ENCODE data around the gene TOB1. TPM values are rescaled to one million over a fixed set of nuclear protein-coding genes. Genes with fewer than 3 reads are reported as not detected.
A peak's percentile ranks its signal among the peaks of the same experiment; 100 is the strongest.

TOB1 gene
- polyA plus RNA-seq, 1 donor (not counting 4 experiments of a cell fraction or from before 2014, with no cell fraction given): 64.4 TPM

DNA sequence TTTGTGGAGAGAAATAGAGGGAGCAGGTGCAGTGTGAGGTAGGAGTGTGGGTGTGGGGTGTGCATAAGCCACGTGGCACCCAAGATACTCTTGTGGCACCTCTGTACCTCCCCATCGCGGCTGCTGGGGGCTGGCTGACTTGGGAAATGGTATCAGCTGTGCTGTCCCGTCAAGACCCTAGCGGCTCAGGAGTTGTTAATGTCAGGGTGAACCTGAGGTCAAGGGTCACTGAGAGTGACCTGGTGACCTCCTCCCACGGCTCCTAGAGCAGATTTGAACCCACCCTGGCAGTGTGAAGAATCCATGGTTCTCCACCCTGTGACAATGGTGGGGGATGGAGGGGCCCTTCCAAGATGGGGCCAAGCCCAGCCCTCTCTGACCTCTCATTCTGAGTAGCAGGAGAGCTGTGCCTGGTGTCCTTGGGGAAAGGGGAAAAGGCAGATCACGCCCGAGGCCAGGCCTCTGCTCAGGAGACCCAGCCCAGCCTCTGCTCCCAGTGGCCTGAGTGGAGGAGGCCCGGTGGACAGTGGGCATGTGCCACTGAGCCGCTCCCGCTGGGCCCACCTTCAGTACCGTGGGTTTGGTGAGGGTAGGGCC lies 33.8 kb downstream of the TOB1 start:
- Histone ChIP-seq H3K9ac (ENCODE audit: control insufficient read depth, extremely low read depth, insufficient read depth, low read length) (no peak overlapping the region), H3K27ac (ENCODE audit: control insufficient read depth, insufficient read depth, low read length) (no peak overlapping the region), H3K4me1 (ENCODE audit: control insufficient read depth, extremely low read depth, insufficient read depth, low read length) (peaks cover 5% of the 10 kb centered on the region), H3K79me2 (ENCODE audit: control insufficient read depth, insufficient read depth, low read length) (no peaks in the 10 kb centered on the region), H3K9me3 (ENCODE audit: control insufficient read depth, low read depth, low read length) (no peaks in the 10 kb centered on the region), H3K27me3 (ENCODE audit: control insufficient read depth, extremely low read depth, insufficient read depth, low read length) (peaks cover 13% of the 10 kb centered on the region), H3K4me3 (ENCODE audit: control insufficient read depth in 2 of 3, extremely low read depth in 1 of 3, insufficient read depth in 2 of 3, low read depth in 1 of 3, low read length in 3 of 3) (no peak overlapping the region), H4K20me1 (ENCODE audit: control insufficient read depth, extremely low read depth, insufficient read depth, low read length) (no peaks in the 10 kb centered on the region), H2AFZ (ENCODE audit: control insufficient read depth, low read length) (no peak overlapping the region), H3K4me2 (ENCODE audit: control insufficient read depth, extremely low read depth, insufficient read depth, low read depth, low read length) (no peak overlapping the region), H3K36me3 (ENCODE audit: control insufficient read depth in 2 of 2, extremely low read depth in 1 of 2, insufficient read depth in 2 of 2, low read length in 2 of 2) (no peaks in the 10 kb centered on the region), H3K9me1 (ENCODE audit: control insufficient read depth, extremely low read depth, insufficient read depth, low read length) (no peaks in the 10 kb centered on the region)
- TF ChIP-seq CTCF (optimal IDR thresholded peaks at IDR 0.05 in 1 of 3, IDR thresholded peaks at IDR 0.05 in 1 of 3, conservative IDR thresholded peaks at IDR 0.05 in 1 of 3; ENCODE audit: extremely low read depth in 1 of 3, insufficient read depth in 2 of 3, low read length in 3 of 3) (no peak), EZH2 (IDR thresholded peaks at IDR 0.05; ENCODE audit: low read length) (no peak)
- DNase-seq (ENCODE audit: low read depth, low spot score): no peak
- no peak for FAIRE-seq
- dilution Hi-C loops (cut with MboI; ENCODE audit: extremely low pct_ligation_motif_present, low sequenced_read_pairs): no loop called here

- H3K36me3 ChIP-seq (ENCODE audit: control insufficient read depth in 2 of 2, extremely low read depth in 1 of 2, insufficient read depth in 2 of 2, low read length in 2 of 2): no peaks in the 10 kb centered on the region
- no peak for TF ChIP-seq CTCF (optimal IDR thresholded peaks at IDR 0.05 in 1 of 3, IDR thresholded peaks at IDR 0.05 in 1 of 3, conservative IDR thresholded peaks at IDR 0.05 in 1 of 3; ENCODE audit: extremely low read depth in 1 of 3, insufficient read depth in 2 of 3, low read length in 3 of 3)
- no peak overlapping the region for H3K4me2 ChIP-seq (ENCODE audit: control insufficient read depth, extremely low read depth, insufficient read depth, low read depth, low read length)
- H3K27ac ChIP-seq (ENCODE audit: control insufficient read depth, insufficient read depth, low read length): no peak overlapping the region
- peaks cover 13% of the 10 kb centered on the region for H3K27me3 ChIP-seq (ENCODE audit: control insufficient read depth, extremely low read depth, insufficient read depth, low read length)
- dilution Hi-C loops (cut with MboI; ENCODE audit: extremely low pct_ligation_motif_present, low sequenced_read_pairs): no loop called here
- no peak overlapping the region for H3K4me3 ChIP-seq (ENCODE audit: control insufficient read depth in 2 of 3, extremely low read depth in 1 of 3, insufficient read depth in 2 of 3, low read depth in 1 of 3, low read length in 3 of 3)
- FAIRE-seq: no peak
- H2AFZ ChIP-seq (ENCODE audit: control insufficient read depth, low read length): peak overlapping the region; percentile 71
- H4K20me1 ChIP-seq (ENCODE audit: control insufficient read depth, extremely low read depth, insufficient read depth, low read length): no peaks in the 10 kb centered on the region
- no peaks in the 10 kb centered on the region for H3K9me3 ChIP-seq (ENCODE audit: control insufficient read depth, low read depth, low read length)
- H3K9ac ChIP-seq (ENCODE audit: control insufficient read depth, extremely low read depth, insufficient read depth, low read length): no peak overlapping the region
- H3K79me2 ChIP-seq (ENCODE audit: control insufficient read depth, insufficient read depth, low read length): no peaks in the 10 kb centered on the region
- peaks cover 5% of the 10 kb centered on the region for H3K4me1 ChIP-seq (ENCODE audit: control insufficient read depth, extremely low read depth, insufficient read depth, low read length)
- no peak for DNase-seq (ENCODE audit: low read depth, low spot score)
- H3K9me1 ChIP-seq (ENCODE audit: control insufficient read depth, extremely low read depth, insufficient read depth, low read length): no peaks in the 10 kb centered on the region
Measured at GRCh38 chr17:50831471-50831928, 34.7 kb downstream of the TOB1 start.
